Measurements from ENCODE around the gene RPGRIP1. TPM values are rescaled to one million over a fixed set of nuclear protein-coding genes. Genes with fewer than 3 reads are reported as not detected.
A peak's percentile ranks its signal among the peaks of the same experiment; 100 is the strongest.

The RPGRIP1 gene
- total and polyA plus RNA-seq, 2 experiments from 2014 or later = 0.31 TPM; not detected in 1

DNA sequence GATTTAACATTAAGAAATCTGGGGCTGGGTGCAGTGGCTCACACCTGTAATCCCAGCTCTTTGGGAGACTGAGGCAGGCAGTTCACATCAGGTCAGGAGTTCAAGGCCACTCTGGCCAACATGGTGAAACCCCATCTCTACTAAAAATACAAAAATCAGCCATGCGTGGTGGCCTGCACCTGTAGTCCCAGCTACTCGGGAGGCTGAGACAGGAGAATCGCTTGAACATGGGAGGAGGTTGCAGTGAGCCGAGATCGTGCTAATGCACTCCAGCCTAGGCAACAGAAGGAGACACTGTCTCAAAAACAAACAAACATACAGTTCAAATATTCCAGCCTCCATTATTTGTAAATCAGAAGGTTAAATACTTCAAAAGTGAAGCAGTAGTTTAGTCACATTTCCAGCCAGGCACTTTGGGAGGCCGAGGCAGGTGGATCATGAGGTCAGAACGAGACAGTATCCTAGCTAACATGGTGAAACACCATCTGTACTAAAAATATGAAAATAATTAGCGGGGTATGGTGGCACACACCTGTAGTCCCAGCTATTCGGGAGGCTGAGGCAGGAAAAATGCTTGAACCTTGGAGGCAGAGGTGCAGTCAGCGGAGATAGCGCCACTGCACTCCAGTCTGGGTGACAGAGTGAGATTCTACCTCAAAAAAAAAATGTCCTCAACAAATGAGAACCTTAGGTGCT is 40.9 kb upstream of the RPGRIP1 start:
- H3K36me3 ChIP-seq = peaks cover 29% of the 10 kb centered on the region
- no peak overlapping the region for H3K27ac ChIP-seq
- H3K4me1 ChIP-seq (ENCODE audit: low read depth) = no peaks in the 10 kb centered on the region
- DNase-seq (ENCODE audit: low read depth in 1 of 2, low spot score in 1 of 2) = no peak
- TF ChIP-seq, protein P1, sequence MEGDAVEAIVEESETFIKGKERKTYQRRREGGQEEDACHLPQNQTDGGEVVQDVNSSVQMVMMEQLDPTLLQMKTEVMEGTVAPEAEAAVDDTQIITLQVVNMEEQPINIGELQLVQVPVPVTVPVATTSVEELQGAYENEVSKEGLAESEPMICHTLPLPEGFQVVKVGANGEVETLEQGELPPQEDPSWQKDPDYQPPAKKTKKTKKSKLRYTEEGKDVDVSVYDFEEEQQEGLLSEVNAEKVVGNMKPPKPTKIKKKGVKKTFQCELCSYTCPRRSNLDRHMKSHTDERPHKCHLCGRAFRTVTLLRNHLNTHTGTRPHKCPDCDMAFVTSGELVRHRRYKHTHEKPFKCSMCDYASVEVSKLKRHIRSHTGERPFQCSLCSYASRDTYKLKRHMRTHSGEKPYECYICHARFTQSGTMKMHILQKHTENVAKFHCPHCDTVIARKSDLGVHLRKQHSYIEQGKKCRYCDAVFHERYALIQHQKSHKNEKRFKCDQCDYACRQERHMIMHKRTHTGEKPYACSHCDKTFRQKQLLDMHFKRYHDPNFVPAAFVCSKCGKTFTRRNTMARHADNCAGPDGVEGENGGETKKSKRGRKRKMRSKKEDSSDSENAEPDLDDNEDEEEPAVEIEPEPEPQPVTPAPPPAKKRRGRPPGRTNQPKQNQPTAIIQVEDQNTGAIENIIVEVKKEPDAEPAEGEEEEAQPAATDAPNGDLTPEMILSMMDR (IDR thresholded peaks at IDR 0.05; ENCODE audit: low read depth, low read length) = no peak
- no peaks in the 10 kb centered on the region for H3K9me3 ChIP-seq (ENCODE audit: low read depth)
- no peak overlapping the region for H3K4me3 ChIP-seq
- H3K27me3 ChIP-seq = no peaks in the 10 kb centered on the region

- no peak for DNase-seq (ENCODE audit: low read depth in 1 of 2, low spot score in 1 of 2)
- no peak overlapping the region for H3K27ac ChIP-seq
- no peaks in the 10 kb centered on the region for H3K4me1 ChIP-seq (ENCODE audit: low read depth)
- no peak overlapping the region for H3K4me3 ChIP-seq
- TF ChIP-seq, protein P1 (IDR thresholded peaks at IDR 0.05; ENCODE audit: low read depth, low read length) = no peak
- peaks cover 35% of the 10 kb centered on the region for H3K36me3 ChIP-seq
- H3K27me3 ChIP-seq = no peaks in the 10 kb centered on the region
- no peaks in the 10 kb centered on the region for H3K9me3 ChIP-seq (ENCODE audit: low read depth)
Measured at GRCh38 chr14:21240417-21240816, 39.5 kb upstream of the RPGRIP1 start.

- peak overlapping the region; percentile 1 for H3K27ac ChIP-seq
- TF ChIP-seq, protein P1 (IDR thresholded peaks at IDR 0.05; ENCODE audit: low read depth, low read length) = peak; percentile 41
Measured at GRCh38 chr14:21241218-21241819, 38.6 kb upstream of the RPGRIP1 start.

GRCh38 chr14:21244544-21244943 is 35.3 kb upstream of the RPGRIP1 start:
- TF ChIP-seq, protein P1 (IDR thresholded peaks at IDR 0.05; ENCODE audit: low read depth, low read length) = no peak
- Histone ChIP-seq H3K36me3 (peaks cover 29% of the 10 kb centered on the region), H3K4me3 (no peak overlapping the region), H3K4me1 (ENCODE audit: low read depth) (no peaks in the 10 kb centered on the region), H3K27me3 (no peaks in the 10 kb centered on the region), H3K27ac (no peak overlapping the region), H3K9me3 (ENCODE audit: low read depth) (no peaks in the 10 kb centered on the region)
- DNase-seq (ENCODE audit: low read depth in 1 of 2, low spot score in 1 of 2) = peak in 1 of 2 donors; percentile 43

More at GRCh38 chr14:21241218-21241819, 38.6 kb upstream of the RPGRIP1 start:
- Histone ChIP-seq H3K27me3 (no peaks in the 10 kb centered on the region), H3K4me3 (no peak overlapping the region), H3K36me3 (peaks cover 36% of the 10 kb centered on the region), H3K9me3 (ENCODE audit: low read depth) (no peaks in the 10 kb centered on the region), H3K4me1 (ENCODE audit: low read depth) (no peaks in the 10 kb centered on the region)
- DNase-seq (ENCODE audit: low read depth in 1 of 2, low spot score in 1 of 2) = peak in 1 of 2 donors; percentile 54

DNA sequence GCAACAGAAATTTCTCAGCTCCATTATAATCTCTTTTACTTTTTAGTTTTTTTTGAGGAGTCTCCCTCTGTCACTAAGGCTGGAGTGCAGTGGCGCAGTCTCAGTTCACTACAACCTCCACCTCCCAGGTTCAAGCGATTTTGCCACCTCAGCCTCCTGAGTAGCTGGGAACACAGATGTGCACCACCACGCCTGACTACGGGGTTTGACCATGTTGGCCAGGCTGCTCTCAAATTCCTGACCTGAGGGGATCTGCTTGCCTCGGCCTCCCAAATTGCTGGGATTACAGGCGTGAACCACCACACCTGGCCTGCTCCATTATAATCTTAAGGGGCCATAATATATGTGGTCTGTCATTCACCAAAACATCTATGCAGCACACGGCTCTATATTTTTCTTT is 34.1 kb upstream of the RPGRIP1 start:
- Histone ChIP-seq H3K36me3 (peaks cover 29% of the 10 kb centered on the region), H3K4me3 (no peak overlapping the region), H3K4me1 (ENCODE audit: low read depth) (no peaks in the 10 kb centered on the region), H3K27ac (no peak overlapping the region), H3K9me3 (ENCODE audit: low read depth) (no peaks in the 10 kb centered on the region), H3K27me3 (no peaks in the 10 kb centered on the region)
- no peak for DNase-seq (ENCODE audit: low read depth in 1 of 2, low spot score in 1 of 2)
- TF ChIP-seq, protein P1 (IDR thresholded peaks at IDR 0.05; ENCODE audit: low read depth, low read length) = no peak
